DMS114 treated with DMSO at 0.1 percent for 48 hours (cell line): ENCODE data around the gene AREG.

Experiments
- DNase-seq: peaks from one replicate; lab custom pipeline; 2025; ENCODE audit not compliant: unreplicated experiment; lab: John Stamatoyannopoulos, UW

AREG gene

DNA sequence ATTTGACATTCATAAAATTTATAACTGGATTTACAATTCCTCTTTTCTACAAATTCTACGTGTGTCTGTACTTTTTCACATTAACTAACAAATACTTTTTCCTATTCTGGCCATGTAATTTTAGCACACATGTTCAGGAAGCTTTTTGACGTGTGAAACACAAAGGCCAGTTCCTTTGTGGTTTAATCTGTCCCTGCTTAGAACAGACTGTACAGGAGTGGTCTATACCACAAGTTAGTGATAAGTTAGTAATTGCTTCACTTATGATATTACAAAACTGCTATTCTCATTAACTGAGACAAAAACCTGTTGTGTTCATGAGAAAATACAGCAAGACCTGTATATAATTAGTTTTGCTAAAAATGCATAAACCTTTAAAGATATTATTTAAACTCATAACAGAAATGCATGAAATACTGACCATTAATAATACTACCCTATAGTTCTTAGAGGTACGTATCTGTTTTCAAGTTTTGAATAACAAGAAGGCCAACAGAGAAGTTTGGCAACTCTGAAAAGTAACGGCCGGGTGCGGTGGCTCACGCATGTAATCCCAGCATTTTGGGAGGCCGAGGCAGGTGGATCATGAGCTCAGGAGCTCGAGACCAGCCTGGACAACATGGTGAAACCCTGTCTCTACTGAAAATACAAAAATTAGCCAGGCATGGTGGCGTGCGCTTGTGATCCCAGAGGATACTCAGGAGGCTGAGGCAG is 13.7 kb upstream of the AREG start:
- DNase-seq = no peak

DNA sequence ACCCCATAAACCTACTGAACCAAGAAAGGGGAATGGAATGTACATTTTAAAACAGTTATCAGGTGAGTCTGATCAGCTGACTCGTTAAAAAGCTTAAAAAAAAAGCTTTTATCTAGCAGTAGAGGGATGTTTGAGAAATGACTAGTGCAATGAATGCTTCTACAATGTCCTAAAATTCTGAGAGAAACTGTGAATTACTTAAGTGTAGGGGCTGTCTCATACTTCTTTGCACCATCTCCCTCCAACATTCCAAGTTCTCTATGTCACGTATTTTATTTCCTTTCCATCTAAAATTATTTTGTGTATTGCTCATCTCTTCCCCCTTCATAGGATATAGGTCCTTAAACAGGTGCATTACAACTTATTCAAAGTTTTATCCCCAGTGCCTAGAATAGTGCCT is 11.9 kb upstream of the AREG start:
- no peak for DNase-seq

DNA sequence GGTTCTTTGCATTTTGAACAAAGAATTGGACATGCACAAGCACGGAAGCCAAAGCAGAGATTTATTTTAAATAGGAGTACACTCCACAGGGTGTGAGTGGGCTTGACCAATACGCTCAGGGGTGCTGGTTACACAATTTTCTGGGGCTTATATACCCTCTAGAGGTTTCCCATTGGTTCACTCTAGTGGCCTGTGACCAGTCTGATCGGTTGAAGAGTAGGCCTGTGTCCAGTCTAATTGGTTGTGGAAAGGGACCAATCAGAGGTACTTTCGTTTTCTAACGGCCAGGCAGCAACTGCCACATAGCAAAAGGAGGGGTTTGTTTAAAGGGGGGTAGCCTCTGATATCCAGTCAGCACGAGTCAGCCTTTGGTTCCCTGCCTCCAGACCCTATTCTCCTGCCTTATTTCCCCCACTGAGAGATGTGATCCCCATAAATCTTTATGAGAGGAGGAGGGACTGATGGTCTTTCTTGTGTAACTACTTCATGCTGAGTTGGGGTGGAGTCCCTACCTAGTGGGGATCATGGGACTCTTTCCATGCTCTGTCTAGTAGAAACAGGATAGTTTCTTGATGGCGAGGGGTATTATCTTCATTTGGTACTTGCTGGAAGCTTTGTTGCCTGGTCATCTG is 11.3 kb upstream of the AREG start:
- no peak for DNase-seq

DNA sequence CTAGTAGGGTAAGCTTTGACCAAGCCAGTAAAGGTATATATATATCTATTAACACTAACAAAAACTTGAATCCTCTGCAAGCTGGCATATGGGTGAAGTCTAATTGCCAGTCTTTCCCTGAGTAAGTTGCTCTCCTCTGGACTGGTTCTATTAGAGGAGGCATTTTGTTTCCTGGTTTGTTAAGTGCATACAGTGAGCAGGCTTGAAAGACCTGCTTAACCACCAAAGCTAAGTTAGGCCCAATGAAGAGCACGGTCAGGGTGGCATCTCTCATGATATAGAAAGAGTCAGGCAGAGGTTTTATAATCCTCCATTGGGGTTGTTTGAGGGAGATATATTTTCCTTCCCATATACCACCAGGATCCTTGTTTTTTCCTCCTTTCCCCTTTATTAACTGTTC is 9.6 kb upstream of the AREG start:
- no peak for DNase-seq

DNA sequence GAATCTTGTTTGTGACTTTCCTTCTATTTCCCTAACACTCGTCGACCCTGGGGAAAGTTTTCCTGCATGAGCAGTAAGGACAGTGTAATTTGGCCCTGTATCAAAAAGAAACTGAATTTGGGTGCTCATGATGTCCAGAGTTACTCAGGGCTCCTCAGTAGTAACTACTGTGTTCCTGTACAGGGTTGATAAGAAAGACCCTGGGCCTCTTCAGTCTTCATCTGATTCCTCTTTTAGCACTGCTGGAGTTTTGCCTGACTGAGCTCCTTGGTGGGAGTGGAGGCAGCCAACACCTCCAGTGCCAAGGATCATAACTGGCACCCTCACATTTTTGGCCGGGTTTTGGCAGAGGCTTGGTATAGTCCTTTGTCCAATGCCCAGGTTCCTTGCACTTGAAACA is 7.1 kb upstream of the AREG start:
- DNase-seq = no peak

DNA sequence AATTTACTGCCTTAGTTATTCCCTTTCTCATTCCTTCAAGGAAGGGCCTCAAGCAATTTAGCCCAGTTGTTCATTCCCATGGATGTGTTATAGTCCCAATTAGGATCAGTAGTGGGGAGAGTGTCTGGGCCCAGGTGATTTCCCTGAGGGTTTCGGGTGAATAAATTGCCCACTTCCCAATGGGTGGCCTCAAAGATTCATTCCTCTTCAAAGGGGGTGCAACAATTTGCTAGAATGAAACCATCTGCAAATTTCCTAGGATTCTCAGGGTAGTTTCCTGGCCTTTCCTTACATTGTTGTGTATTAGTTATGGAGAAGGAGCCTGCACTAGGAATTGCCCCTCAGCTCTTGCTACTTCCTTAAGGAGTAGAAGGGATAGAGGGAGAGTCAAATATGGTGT is 6.3 kb upstream of the AREG start:
- DNase-seq = no peak

DNA sequence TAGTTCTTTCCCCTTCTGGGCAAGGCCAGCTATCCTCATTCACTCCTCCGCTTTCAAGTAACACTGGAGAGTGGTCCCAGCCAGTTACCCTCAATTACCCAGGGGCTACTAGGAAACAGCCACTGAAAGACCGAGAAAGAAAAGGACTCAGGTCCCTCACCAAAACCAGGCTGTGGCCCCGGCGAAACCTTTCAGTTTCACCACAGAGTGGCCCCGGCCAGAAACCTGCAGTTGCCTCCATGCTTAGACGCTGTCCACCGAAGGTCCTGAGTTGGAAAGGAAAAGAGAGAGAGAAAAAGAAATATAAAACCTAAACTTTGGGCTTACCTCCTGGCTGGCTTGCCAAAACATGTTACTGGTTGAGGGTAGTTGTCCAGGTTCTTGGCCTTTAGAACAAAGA is 5.0 kb upstream of the AREG start:
- no peak for DNase-seq

DNA sequence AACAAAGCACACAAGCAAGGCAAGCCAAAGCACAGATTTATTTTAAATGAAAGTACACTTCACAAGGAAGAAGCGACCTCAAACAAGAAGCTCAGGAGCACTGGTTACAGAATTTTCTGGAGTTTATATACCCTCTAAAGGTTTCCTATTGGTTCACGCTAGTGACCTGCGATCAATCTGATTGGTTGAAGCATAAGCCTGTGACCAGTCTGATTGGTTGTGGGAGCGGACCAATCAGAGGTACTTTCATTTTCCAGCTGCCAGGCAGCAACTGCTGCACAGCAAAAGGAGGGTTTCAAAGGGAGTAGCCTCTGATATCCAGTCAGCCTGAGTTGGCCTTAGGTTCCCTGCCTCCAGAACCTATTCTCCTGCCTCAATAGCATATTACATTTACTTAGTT is 4.6 kb upstream of the AREG start:
- no peak for DNase-seq

DNA sequence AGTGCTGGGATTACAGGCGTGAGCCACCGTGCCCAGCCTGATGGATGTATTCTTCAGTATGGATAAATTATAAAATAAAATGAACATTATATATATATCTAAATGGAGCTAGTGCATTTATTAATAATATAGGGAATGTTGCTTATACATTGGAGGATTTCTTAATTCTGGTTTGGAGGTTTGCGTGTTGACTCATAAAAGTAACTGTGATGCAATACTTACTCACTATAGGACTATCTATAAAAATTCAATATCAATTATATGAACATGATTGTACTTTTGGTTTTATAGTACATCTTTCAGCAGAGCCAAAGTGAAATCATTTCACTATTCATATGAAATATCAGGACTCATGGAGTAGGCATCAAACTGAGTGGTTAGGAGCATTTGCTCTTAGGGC is 3.2 kb upstream of the AREG start:
- DNase-seq = no peak

DNA sequence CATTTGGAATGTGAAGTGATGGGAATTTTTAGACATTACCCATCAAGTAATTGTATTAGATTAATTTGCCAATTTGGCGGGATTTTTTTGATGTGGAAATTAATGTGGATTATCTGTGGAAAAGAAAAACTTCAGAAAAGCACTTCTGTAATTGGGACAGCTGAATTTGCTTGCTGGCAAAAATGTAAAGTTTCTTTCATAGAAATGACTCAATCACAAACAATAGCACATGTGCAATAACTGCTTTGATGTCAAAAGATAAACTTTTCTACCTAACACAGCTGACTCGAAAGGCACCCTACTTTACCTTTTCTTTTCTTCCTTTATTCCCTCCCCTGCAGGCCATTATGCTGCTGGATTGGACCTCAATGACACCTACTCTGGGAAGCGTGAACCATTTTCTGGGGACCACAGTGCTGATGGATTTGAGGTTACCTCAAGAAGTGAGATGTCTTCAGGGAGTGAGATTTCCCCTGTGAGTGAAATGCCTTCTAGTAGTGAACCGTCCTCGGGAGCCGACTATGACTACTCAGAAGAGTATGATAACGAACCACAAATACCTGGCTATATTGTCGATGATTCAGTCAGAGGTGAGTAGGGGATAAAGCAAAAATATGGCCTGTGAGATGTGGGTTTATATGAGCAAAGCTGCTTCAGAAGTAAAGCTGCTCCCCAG is 1.4 kb downstream of the AREG start:
- DNase-seq = no peak

DNA sequence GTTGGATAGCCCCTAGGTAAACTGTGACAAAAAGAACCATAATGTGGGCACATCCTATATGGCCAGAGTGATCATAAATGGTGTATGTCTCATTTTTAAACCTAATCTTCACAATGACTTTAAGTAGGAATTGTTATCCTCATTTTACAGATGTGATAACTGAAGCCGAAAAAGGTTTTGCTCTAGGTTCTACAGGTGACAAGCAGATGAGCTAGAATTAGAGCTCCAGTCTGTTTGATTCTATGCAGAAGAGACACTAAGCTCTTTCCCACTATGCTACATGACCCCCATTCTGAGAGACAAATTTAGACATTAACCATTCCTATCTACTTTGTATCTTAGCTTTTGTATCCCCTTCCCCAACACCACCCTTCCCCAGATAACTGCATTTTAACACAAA is 2.0 kb downstream of the AREG start:
- DNase-seq = no peak

DNA sequence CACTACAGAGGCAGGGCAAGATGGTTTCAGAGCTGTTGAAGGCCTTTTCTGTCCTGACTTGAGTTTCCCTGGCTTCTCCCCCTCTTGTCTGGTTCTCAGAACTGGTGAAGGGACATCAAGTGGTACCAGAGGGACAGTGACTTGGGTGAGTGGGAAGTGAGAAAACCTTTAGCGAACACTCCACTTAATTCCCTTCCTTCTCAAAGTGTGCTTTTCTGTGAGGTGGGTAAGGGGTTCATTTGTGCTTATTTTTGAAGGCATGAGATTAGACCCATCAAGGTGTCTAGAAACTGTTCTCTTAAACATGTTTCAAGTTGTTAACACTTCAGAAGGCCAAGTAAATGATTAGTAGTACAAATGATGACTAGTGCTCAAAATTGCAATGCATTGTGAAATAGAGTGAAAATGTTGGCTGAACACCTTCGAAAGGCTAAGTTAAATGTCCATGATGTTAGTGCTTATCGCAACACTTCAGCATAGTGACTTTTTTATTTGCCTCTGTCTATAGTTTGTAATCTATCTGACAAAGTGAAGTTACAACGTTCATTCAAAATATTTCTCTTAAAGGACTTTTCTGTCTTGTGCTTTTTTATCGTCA is 2.8 kb downstream of the AREG start:
- DNase-seq = no peak

DNA sequence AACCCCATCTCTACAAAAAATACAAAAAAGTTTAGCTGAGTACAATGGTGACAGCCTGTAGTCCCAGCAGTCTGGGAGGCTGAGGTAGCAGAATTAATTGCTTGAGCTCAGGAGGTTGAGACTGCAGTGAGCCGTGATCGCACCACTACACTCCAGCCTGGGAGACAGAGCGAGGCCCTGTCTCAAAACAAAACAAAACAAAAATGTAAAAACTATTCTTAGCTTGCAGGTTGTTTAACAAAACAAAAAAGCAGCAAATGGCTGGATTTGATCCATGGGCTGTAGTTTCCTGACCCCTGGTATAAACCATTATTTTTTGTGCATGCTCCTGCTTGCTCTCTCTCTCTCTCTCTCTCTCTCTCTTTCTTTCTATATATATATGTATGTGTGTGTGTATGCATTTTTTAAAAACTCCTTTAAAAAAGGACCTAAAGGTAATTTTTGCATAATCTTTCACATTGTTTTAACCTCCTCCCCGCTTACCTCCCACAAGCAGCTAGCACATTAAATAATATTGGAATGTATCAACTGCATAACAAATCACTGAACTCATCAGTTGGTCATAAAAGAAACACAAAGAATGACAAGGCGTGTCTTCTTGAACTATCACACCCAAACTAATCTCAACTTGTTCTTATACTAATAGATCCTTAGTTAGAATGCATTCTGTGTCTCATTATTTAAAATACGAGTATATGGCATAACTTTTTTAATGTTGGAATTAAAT is 4.8 kb downstream of the AREG start:
- no peak for DNase-seq

DNA sequence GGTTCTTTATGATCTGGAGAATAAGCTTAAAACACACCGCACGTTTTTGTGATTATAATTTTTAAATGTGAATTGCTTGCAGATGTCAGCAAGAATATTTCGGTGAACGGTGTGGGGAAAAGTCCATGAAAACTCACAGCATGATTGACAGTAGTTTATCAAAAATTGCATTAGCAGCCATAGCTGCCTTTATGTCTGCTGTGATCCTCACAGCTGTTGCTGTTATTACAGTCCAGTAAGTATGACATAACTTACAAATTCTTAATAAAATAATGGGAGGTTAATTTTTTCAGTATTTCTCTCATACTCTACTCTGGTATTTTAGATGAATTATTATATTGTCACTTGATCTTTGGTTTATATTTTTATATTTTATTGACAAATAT is 5.4 kb downstream of the AREG start:
- no peak for DNase-seq

DNA sequence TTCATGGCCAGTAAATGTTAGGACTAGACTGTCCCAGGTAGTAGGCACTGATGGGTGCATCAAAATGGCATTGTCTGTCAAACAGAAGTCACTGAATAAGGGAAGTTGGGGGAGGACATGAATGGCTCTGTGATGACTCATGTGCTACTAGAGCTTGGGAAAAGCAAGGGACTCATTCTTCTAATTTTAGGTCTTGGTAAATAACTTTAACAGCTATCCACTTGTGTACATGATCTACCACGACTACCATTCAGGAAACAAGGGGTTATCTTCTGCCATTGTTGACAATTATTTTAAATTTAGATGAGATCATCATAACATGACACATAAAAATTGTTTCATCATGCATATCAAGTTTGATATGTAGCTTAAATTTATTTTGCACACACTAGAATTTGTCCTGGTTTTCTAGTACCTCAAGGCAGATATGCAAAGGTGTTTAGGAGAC is 6.3 kb downstream of the AREG start:
- DNase-seq = no peak

DNA sequence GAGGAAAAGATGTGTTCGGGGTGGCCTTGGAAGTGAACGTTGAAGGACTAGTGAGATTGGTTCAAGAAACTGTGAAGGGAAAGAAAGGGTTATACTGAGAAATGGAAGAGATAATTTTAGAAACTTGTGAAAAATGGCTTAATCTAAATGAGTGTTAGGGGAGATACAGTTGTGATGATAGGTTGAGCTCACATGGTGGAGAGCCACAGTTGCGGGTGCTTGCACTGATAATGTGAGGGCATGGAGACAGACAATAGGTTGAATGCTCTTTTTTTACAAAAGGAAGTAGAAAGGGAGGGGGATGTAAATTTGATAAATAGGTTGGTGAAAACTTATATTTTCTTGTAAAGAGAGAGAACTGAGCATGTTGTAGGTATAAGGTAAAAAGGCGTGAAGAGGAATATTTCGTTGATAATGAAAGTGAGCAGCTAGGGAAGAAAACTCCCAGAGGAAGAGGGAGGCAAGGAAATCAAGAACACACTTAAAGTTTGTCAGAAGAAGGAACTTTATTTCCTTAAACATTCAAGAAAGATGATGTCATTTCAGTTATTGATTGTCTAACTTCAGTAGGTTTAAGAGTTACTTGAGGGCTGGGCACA is 8.2 kb downstream of the AREG start:
- DNase-seq = no peak

DNA sequence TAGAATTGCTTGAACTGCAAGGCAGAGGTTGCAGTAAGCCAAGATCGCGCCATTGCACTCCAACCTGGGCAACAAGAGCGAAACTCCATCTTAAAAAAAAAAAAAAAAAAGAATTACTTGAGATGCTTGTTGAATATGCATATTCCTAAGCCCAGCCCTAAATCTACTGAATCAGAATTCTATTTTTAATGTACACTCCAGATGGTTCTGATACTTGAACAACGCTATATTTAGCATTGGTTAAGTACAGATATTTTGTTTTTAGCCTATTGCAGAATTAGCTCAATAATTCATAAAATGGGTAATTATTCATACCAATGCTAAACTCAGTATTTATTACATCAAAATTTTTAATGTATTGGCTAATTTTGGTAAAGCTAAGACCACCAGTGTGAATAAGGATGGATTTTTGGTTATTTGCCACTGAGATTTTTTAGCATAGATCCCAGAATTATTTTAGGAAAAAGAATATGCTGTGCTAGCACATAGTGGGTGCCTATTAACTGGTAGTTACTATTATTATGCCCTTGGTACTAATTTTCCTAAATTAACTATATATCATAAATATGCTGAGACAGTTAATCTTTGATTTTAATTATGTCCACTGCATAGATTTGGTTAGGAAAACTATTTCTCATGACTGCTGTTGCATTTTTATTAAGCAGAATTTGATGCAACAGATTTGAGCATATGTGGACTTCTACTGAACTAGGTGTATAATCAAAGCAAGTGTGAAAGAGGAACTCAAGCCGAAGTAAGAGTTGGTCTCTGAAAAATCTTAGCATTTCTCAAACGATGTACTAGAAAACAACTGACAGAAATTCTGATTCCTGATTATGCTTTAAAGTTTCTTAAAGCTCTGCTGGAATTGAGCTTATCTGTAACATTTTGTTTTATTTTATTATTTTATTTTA is 9.2 kb downstream of the AREG start:
- DNase-seq = no peak

DNA sequence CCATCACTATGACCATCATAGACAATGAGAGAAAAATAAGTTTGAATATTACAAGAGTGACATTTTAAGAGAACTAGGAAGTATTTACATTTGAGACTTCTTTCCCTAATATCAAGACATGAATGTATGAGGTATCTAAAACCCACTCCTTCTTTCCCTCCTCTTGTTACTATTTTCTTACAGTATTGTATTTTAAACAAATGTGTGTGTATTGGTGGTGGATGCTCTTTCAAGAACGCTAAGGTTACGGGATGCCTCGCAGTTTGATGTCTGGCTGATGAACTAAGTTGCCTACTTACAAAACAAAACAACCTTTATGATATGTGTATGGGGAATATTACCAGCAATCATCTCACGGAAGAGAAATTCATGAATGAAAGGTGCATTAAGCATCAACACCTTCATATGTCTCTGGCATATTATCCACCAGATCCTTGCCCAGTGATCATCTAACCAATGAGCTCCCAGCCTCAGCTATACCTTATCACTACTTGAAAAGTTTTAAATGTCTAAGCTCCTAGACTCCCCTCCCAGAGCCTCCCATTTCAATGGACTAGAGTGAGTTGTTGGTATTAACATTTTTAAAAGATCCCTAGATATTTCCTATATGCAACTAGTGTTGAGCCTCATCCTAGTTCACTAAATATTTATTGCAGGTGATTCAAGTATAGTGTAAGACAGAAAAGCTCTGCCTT is 10.6 kb downstream of the AREG start:
- no peak for DNase-seq

DNA sequence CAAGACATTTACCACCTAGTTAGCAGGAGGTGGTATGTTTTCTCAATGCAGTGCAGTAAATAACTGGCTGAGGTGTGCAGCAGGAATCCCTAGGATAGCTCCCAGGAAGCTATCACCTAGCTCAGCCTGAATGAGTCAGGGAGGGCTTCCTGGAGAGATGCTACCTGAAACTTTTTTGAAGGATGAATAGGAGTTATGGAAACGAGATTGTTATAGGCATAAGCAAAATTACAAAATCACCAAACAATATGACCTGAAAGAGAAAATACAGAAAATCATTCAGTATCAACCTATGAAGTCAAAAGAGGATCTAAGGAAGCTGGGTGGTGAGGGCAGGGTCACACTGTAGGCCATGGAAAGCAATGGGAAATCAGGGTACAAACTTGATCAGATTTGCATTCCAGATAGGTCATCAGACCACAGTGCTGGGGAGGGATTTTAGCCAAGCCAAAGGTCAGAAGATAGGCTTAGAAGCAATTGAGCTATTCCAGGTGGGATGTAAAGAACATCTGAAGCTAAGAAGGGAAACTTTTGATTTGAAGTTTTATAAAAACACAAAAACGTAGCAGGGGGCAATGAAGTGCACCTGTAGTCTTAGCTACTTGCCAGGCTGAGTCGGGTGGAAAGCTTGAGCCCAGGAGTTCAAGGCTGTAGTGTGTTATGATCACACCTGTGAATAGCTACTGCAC is 11.3 kb downstream of the AREG start:
- DNase-seq = no peak
